Mesodermal cell (in vitro differentiated cells): Measurements from ENCODE around the gene BCL6B.

Source experiments
- H3K27ac ChIP-seq: 2 replicates; pipeline ENCODE4 v1.7.0; 2013; ENCODE audit warnings: mild to moderate bottlenecking, low read depth, low read length, moderate library complexity; ENCODE audit not compliant: severe bottlenecking
- H3K36me3 ChIP-seq: 2 replicates; pipeline ENCODE4 v1.7.1; 2013; ENCODE audit warnings: mild to moderate bottlenecking, low read length, moderate library complexity; ENCODE audit not compliant: control insufficient read depth, insufficient read depth
- H3K4me1 ChIP-seq: one replicate; pipeline ENCODE4 v1.7.1; 2013; ENCODE audit warnings: mild to moderate bottlenecking, low read length; ENCODE audit not compliant: insufficient read depth, control insufficient read depth, poor library complexity, severe bottlenecking
- H3K4me3 ChIP-seq: 2 replicates; pipeline ENCODE4 v1.7.0; 2013; ENCODE audit warnings: low read length, control low read depth, mild to moderate bottlenecking; ENCODE audit not compliant: insufficient read depth, poor library complexity, severe bottlenecking; ENCODE audit errors: extremely low read depth
- H3K9me3 ChIP-seq: 2 replicates; pipeline ENCODE4 v1.7.1; 2013; ENCODE audit warnings: mild to moderate bottlenecking, low read length, moderate library complexity; ENCODE audit not compliant: control insufficient read depth
- WGBS, 2 experiments: methylation state at CpG; one replicate each; pipeline ENCODE4 v1.1.5; 2013; ENCODE audit warnings: missing lambda C conversion rate in 2 of 2; ENCODE audit not compliant: insufficient coverage in 2 of 2; 5-methylcytosine and 5-hydroxymethylcytosine counted together

The BCL6B gene

DNA sequence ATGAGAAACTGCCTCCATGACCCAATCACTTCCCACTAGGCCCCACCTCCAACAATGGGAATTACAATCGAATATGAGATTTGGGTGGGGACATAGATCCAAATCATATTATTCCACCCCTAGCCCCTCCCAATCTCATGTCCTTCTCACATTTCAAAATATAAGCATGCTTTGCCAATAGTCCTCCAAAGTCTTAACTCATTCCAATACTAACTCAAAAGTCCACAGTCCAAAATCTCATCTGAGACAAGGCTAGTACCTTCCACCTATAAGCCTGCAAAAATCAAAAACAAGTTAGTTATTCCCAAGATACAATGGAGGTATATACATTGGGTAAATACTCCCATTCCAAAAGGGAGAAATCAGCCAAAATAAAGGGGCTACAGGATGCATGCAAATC is 44.3 kb downstream of the BCL6B start:
- H3K27ac ChIP-seq = no peak overlapping the region
- peaks cover 8% of the 10 kb centered on the region for H3K9me3 ChIP-seq
- H3K36me3 ChIP-seq = no peaks in the 10 kb centered on the region
- 83 to 100% methylated on average over 1 of the region's 1 CpG for WGBS, 2 experiments
- H3K4me1 ChIP-seq = peaks cover 3% of the 10 kb centered on the region
- no peak overlapping the region for H3K4me3 ChIP-seq

DNA sequence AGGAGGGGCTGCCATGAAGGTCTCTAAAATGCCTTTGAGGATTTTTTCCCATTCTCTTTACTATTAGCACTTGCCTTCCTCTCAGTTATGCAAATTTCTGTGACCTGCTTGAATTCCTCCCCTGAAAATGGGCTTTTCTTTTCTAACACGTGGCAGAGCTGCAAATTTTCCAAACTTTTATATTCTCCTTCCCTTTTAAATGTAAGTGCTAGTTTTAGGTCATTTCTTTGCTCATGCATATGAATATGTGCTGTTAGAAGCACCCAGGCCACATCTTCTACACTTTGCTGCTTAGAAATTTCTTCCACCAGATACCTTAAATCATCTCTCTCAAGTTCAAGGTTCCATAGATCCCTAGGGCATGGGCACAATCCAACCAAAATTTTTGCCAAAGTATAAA is 45.4 kb downstream of the BCL6B start:
- no peaks in the 10 kb centered on the region for H3K36me3 ChIP-seq
- H3K27ac ChIP-seq = no peak overlapping the region
- H3K9me3 ChIP-seq = peaks cover 8% of the 10 kb centered on the region
- no peaks in the 10 kb centered on the region for H3K4me1 ChIP-seq
- H3K4me3 ChIP-seq = no peak overlapping the region
- WGBS, 2 experiments = no CpG with 5 or more reads among the region's 1 CpG

GRCh38 chr17:7070712-7071111 is 47.9 kb downstream of the BCL6B start:
- no peaks in the 10 kb centered on the region for H3K36me3 ChIP-seq
- 90 to 94% methylated on average over 2 to 3 of the region's 3 CpGs for WGBS, 2 experiments
- no peaks in the 10 kb centered on the region for H3K4me1 ChIP-seq
- peaks cover 8% of the 10 kb centered on the region for H3K9me3 ChIP-seq
- H3K27ac ChIP-seq = no peak overlapping the region
- H3K4me3 ChIP-seq = no peak overlapping the region

DNA sequence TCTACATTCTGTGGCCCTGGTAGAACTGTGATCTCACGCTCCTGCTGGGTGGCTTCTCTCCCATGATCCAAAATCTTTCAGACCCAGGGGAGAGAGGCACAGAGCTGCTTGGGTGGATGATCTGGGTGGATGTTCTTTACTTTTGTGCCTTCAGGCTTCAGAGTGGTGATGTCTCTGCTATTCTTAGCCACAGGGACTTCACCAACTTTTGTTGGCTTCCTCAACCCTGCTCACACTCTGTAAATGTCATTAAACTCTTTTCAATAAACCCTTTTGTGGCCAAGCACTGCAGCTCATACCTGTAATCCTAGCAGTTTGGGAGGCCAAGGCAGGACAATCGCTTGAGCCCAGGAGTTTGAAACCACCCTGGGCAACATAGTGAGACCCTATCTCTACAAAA is 49.6 kb downstream of the BCL6B start:
- no peaks in the 10 kb centered on the region for H3K4me1 ChIP-seq
- no peak overlapping the region for H3K27ac ChIP-seq
- WGBS, 2 experiments = 88 to 100% methylated on average over 1 of the region's 2 CpGs
- H3K4me3 ChIP-seq = no peak overlapping the region
- no peaks in the 10 kb centered on the region for H3K36me3 ChIP-seq
- peaks cover 8% of the 10 kb centered on the region for H3K9me3 ChIP-seq

GRCh38 chr17:7074931-7075330 is 52.1 kb downstream of the BCL6B start:
- H3K4me1 ChIP-seq = no peaks in the 10 kb centered on the region
- H3K36me3 ChIP-seq = no peaks in the 10 kb centered on the region
- H3K9me3 ChIP-seq = no peaks in the 10 kb centered on the region
- no peak overlapping the region for H3K4me3 ChIP-seq
- no peak overlapping the region for H3K27ac ChIP-seq
- WGBS, 2 experiments = 89 to 91% methylated on average over 9 to 14 of the region's 14 CpGs

GRCh38 chr17:7077911-7078546 is 55.2 kb downstream of the BCL6B start:
- Histone ChIP-seq H3K4me3 (no peak overlapping the region), H3K27ac (no peak overlapping the region), H3K9me3 (no peaks in the 10 kb centered on the region), H3K4me1 (no peaks in the 10 kb centered on the region), H3K36me3 (no peaks in the 10 kb centered on the region)
- whole genome bisulfite sequencing, 2 experiments = 80 to 81% methylated on average over 3 to 6 of the region's 7 CpGs

DNA sequence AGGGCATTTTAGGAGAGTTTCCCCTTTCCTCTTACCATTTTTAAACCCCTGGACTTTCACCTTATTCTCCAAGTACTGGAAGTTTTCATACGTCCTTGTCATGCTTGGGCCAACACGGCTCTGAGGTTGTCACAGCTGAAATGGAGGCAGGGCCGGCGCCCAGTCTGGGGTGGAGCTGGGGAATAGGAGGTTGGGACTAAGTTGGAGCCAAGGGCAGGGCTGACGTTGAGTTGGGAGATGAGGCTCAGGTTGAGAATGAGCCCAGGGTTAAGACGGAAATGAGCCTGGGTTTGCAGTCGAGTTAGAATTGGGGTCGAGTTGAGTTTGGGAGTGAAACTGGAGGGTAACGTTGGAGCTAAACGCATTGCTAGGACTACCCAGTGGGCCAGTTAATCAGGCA is 55.9 kb downstream of the BCL6B start:
- Histone ChIP-seq H3K4me3 (no peak overlapping the region), H3K9me3 (no peaks in the 10 kb centered on the region), H3K36me3 (no peaks in the 10 kb centered on the region), H3K4me1 (no peaks in the 10 kb centered on the region), H3K27ac (no peak overlapping the region)
- WGBS, 2 experiments = 87 to 90% methylated on average over 8 to 10 of the region's 10 CpGs
